Head of caudate nucleus (tissue), 42 donors: ENCODE measurements around the gene TRIM61.
"Not testable (repeated sequence)": the region's sequence is repeated elsewhere in the genome, so short reads cannot be mapped to it uniquely, and the experiment has no call there.

Source experiments
- DNase-seq, 42 donors: peaks; one replicate each; pipeline versions ENCODE4 v3.0.0 to v3.0.0-alpha.2; 2020 to 2021; ENCODE audit warnings: mixed read lengths in 7 of 42
- intact Hi-C: fragments of 100-400 bp; cut with DNase I; formaldehyde crosslinking; loops from one replicate; pipeline ENCODE4 v1.15.0; 2022

TRIM61 gene

DNA sequence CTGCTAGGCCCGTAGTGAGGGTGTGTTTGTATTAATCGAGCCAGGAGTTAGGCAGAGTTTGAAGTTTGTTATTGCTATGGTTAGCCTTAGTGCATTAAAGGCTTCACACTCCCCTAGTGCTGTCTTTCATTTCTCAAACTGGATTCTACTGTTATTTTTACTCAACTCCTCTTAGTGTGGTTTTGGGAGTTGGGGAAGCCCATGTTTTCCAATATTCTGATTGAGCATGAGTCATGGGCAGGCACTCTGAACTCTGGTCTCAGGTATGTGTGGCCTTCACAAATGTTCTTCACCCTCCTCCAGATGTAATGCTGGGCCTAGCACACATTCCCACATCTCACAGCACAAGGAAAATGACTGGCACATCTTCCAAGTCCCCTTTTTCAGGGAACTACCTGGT lies 50.4 kb downstream of the TRIM61 start:
- DNase-seq, intact Hi-C loops: not testable (repeated sequence)

DNA sequence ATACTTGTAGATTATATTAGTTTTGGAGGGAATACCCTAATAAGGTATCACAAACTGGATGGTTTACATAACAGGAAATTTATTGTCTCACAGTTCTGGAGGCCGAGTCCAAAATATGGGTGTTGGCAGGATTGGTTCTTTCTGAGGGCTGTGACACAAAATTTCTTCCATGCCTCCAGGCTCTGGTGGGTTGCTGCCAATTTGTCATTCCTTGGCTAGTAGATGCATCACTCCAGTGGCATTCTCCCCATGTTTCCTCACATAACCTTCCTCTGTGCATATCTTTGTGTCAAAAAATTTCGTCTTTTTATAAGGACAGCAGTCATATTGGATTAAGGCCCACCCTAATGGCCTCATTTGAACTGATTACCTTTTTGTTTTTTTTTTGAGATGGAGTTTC lies 51.2 kb downstream of the TRIM61 start:
- intact Hi-C loops, result no loop called here
- no peak for DNase-seq

DNA sequence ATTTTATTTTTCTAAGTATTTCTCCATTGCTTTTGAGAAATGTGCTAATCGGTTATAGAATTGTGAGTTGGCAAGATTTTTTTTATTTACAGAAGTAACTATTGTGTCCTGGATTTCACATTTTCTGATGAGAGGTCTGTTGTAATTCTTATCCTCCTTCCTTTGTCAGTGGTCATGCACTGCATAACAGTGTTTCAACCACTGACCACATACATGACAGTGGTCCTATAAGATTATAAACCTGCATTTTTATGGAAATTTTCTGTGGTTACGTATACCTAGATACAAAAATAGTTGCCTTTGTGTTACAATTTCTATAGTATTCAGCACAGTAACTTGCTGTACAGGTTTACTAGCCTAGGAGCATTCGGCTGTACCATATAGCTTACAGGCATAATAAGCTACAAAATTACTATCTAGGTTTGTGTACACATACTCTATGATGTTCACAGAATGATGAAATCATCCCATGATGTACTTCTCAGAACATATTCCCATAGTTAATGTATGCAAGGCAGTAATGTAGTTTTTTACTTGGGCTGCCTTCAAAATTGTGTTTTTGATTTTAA lies 52.7 kb downstream of the TRIM61 start:
- DNase-seq, result no peak
- intact Hi-C loops, result no loop called here

- intact Hi-C loops, result no loop called here
- DNase-seq, result no peak
Observed at GRCh38 chr4:164918956-164919355, 58.5 kb downstream of the TRIM61 start.
